ENCODE measurements around the gene MYLK3. TPM values are rescaled to one million over a fixed set of nuclear protein-coding genes. Genes with fewer than 3 reads are reported as not detected.
"Not testable (repeated sequence)": the region's sequence is repeated elsewhere in the genome, so short reads cannot be mapped to it uniquely, and the experiment has no call there.

The MYLK3 gene
- total RNA-seq, 1 donor from 2014 or later: 0.23 TPM

- peaks cover 37% of the 10 kb centered on the region for H3K4me1 Mint-ChIP-seq
- no peaks in the 10 kb centered on the region for H3K9me3 Mint-ChIP-seq
- peaks cover 7% of the 10 kb centered on the region for H3K36me3 Mint-ChIP-seq (ENCODE audit: low read depth)
- H3K27ac Mint-ChIP-seq: no peak overlapping the region
- H3K4me3 Mint-ChIP-seq: no peak overlapping the region
- intact Hi-C loops (cut with micrococcal nuclease): loop anchor here (5.0 kb wide), 2 partner anchors 220 to 775 kb away; partner anchors contain the start of genes ITFG1 and PHKB
- H3K27me3 Mint-ChIP-seq: no peaks in the 10 kb centered on the region
- peak; percentile 17 for DNase-seq
Observed at GRCh38 chr16:46686815-46687473, 61.2 kb downstream of the MYLK3 start.

GRCh38 chr16:46681867-46682266, 66.3 kb downstream of the MYLK3 start:
- H3K27ac Mint-ChIP-seq; H3K27me3 Mint-ChIP-seq; H3K4me3 Mint-ChIP-seq; intact Hi-C loops (cut with micrococcal nuclease); H3K9me3 Mint-ChIP-seq; DNase-seq: not testable (repeated sequence)
- H3K36me3 Mint-ChIP-seq (ENCODE audit: low read depth): peaks cover 30% of the 10 kb centered on the region
- peaks cover 13% of the 10 kb centered on the region for H3K4me1 Mint-ChIP-seq

GRCh38 chr16:46677943-46678342, 70.2 kb downstream of the MYLK3 start:
- H3K4me3 Mint-ChIP-seq; DNase-seq; H3K4me1 Mint-ChIP-seq; H3K9me3 Mint-ChIP-seq; intact Hi-C loops (cut with micrococcal nuclease); H3K27ac Mint-ChIP-seq; H3K27me3 Mint-ChIP-seq: not testable (repeated sequence)
- H3K36me3 Mint-ChIP-seq (ENCODE audit: low read depth): peaks cover 49% of the 10 kb centered on the region

GRCh38 chr16:46673320-46674013, 74.7 kb downstream of the MYLK3 start:
- intact Hi-C loops (cut with micrococcal nuclease): loop anchor here (1.0 kb wide), 3 partner anchors 16 to 256 kb away; partner anchors contain the start of genes ORC6 and VPS35
- Mint-ChIP-seq H3K27me3 (no peaks in the 10 kb centered on the region), H3K4me3 (no peak overlapping the region), H3K9me3 (no peaks in the 10 kb centered on the region), H3K4me1 (peaks cover 3% of the 10 kb centered on the region), H3K27ac (no peak overlapping the region), H3K36me3 (ENCODE audit: low read depth) (peaks cover 51% of the 10 kb centered on the region)
- DNase-seq: peak; percentile 84

- Mint-ChIP-seq H3K4me1 (peaks cover 12% of the 10 kb centered on the region), H3K36me3 (ENCODE audit: low read depth) (peaks cover 55% of the 10 kb centered on the region), H3K27ac (no peak overlapping the region), H3K4me3 (no peak overlapping the region), H3K9me3 (no peaks in the 10 kb centered on the region), H3K27me3 (no peaks in the 10 kb centered on the region)
- intact Hi-C loops (cut with micrococcal nuclease): no loop called here
- peak; percentile 47 for DNase-seq
Observed at GRCh38 chr16:46662123-46662522, 86.0 kb downstream of the MYLK3 start.

- intact Hi-C loops (cut with micrococcal nuclease): no loop called here
- Mint-ChIP-seq H3K27me3 (no peaks in the 10 kb centered on the region), H3K4me1 (peaks cover 12% of the 10 kb centered on the region), H3K27ac (peak overlapping the region; percentile 82), H3K36me3 (ENCODE audit: low read depth) (peaks cover 52% of the 10 kb centered on the region), H3K9me3 (no peaks in the 10 kb centered on the region), H3K4me3 (peak overlapping the region; percentile 40)
- DNase-seq: peak; percentile 67
Observed at GRCh38 chr16:46658925-46659324, 89.2 kb downstream of the MYLK3 start.

Other genes starting within 250 kb of the MYLK3 start
- 43.9 and 47.6 TPM in 2 replicates for gene SHCBP1, start 127.0 kb downstream of the MYLK3 start, total RNA-seq
- gene VPS35, start 59.2 kb downstream of the MYLK3 start, total RNA-seq: 89.6 and 95.4 TPM in 2 replicates
- 64.3 and 66.3 TPM in 2 replicates for gene ORC6, start 58.7 kb downstream of the MYLK3 start, total RNA-seq
- gene C16orf87, start 82.8 kb upstream of the MYLK3 start, total RNA-seq: 32.0 and 32.7 TPM in 2 replicates
- gene GPT2, start 136.0 kb upstream of the MYLK3 start, total RNA-seq: 15.7 and 16.0 TPM in 2 replicates
- gene DNAJA2, start 225.3 kb upstream of the MYLK3 start, total RNA-seq: 81.7 and 84.2 TPM in 2 replicates

Measured in activated CD4-positive, alpha-beta T cell treated with anti-CD3 and anti-CD28 coated beads, Interleukin-2, amount 10 ng/mL, durations not matched to agents 24 days and 14 days (primary cell).